Activated naive CD4-positive, alpha-beta T cell treated with anti-CD3 and anti-CD28 coated beads, Interleukin-2, amount 50 U/mL, for 72 hours (primary cell): Measurements from ENCODE around the gene CALY. TPM values are rescaled to one million over a fixed set of nuclear protein-coding genes. Genes with fewer than 3 reads are reported as not detected.
"Not testable (repeated sequence)": the region's sequence is repeated elsewhere in the genome, so short reads cannot be mapped to it uniquely, and the experiment has no call there.

Experiments used
- ATAC-seq, 2 donors: fragments of 150-1000 bp; cut with Tn5 transposase; 2 replicates each; pipeline ENCODE4 v1.10.0; 2021; ENCODE audit warnings: mild to moderate bottlenecking in 2 of 2, moderate library complexity in 2 of 2
- DNase-seq, 2 donors: peaks; one replicate each; pipeline ENCODE4 v3.0.0; 2021 to 2022; ENCODE audit warnings: low spot score in 2 of 2
- H3K27ac Mint-ChIP-seq, 2 donors: one replicate each; pipeline ENCODE4 v1.8.0; 2022; ENCODE audit warnings: mild to moderate bottlenecking in 2 of 2, mixed read lengths in 2 of 2
- H3K36me3 Mint-ChIP-seq, 2 donors: one replicate each; pipeline ENCODE4 v1.8.0; 2022; ENCODE audit warnings: mixed read lengths in 2 of 2
- H3K9me3 Mint-ChIP-seq, 2 donors: one replicate each; pipeline ENCODE4 v1.8.0; 2022; ENCODE audit warnings: mixed read lengths in 2 of 2
- total RNA-seq, 2 donors: library from RNA; stranded (reverse); gene quantifications; one replicate each; pipeline ENCODE4 v1.2.3, GENCODE V29; 2022

The CALY gene
- total RNA-seq, 2 donors from 2014 or later = not detected

DNA sequence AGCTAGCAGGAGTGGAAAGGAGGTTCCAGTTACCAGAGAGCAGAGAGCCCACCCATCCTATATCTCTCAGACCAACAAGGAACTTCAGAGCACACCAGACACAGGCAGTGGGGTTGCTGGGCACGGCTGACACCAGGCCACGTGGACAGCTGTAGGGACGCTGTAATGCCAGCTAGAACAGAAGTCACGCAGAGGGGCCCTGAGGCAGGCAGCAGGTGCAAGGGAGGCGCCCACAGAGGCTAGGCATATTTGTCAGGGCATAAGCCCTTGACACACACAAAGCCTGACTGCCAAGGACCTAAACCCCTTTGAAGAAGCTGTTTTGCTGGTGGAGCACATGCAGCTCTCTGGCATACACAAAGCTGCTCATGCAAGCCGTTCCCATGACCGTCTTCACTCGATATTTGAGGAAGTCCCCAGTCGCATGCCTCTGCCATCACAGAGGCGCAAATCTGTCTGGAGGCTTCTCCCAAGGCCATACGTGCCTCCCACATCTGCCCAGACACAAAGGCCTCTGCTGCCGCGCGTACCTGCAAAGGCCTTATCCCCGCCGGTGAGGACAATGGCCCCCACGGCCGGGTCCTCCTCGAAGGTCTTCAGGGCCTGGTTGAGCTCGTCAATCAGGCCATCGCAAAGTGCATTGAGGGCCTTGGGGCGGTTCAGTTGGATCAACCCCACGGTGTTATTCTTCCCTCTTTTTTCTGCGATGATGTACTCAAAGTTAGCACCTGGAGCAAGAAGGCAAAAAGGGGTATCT, 33.5 kb upstream of the CALY start:
- no peaks in the 10 kb centered on the region for H3K9me3 Mint-ChIP-seq
- peaks cover 0 to 6% of the 10 kb centered on the region in 2 donors for H3K36me3 Mint-ChIP-seq
- ATAC-seq (no peak), DNase-seq (no peak)
- no peak overlapping the region for H3K27ac Mint-ChIP-seq

DNA sequence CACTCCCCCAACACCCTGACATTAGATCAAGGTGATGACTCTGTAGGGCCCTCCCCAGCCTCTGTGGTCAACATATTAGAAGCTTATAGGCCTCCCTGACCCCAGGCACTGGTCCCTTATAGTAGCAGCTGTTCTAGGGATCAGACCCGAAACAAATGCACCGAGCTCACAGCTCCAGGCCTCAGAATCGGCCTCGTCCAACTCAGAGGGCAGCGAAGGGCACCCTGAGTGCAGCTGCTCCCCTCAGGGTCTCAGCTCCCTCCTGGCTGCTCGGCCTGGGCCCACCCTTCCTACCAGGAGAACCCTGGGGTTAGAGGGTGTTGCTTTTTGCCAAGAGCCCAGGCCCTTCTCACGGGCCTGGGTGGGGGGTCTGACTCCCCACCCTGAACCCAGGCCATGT, 31.5 kb upstream of the CALY start:
- no peak for DNase-seq
- H3K9me3 Mint-ChIP-seq = no peaks in the 10 kb centered on the region
- peaks cover 0 to 6% of the 10 kb centered on the region in 2 donors for H3K36me3 Mint-ChIP-seq
- no peak overlapping the region for H3K27ac Mint-ChIP-seq
- ATAC-seq = no peak

DNA sequence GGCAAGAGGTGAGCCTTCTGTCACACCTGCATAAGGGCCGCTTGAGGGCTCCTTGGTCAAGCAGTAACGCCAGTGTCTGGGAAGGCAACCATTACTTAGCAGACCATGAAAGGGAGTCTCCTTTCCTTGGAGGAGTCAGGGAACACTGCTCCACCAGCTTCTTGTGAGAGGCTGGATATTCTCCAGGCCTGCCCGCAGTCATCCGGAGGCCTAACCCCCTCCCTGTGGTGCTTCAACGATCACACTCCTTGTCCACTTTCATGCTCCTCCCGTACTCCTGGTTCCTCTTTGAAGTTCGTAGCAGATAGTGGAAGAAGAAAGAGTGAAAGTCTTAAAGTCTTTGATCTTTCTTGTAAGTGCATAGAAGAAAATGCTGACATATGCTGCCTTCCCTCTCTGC, 30.8 kb upstream of the CALY start:
- not testable (repeated sequence) for DNase-seq, H3K36me3 Mint-ChIP-seq, H3K27ac Mint-ChIP-seq, H3K9me3 Mint-ChIP-seq, ATAC-seq

GRCh38 chr10:133366751-133367150, 30.1 kb upstream of the CALY start:
- peaks cover 0 to 6% of the 10 kb centered on the region in 2 donors for H3K36me3 Mint-ChIP-seq
- no peaks in the 10 kb centered on the region for H3K9me3 Mint-ChIP-seq
- no peak overlapping the region for H3K27ac Mint-ChIP-seq
- no peak for ATAC-seq
- DNase-seq = no peak

DNA sequence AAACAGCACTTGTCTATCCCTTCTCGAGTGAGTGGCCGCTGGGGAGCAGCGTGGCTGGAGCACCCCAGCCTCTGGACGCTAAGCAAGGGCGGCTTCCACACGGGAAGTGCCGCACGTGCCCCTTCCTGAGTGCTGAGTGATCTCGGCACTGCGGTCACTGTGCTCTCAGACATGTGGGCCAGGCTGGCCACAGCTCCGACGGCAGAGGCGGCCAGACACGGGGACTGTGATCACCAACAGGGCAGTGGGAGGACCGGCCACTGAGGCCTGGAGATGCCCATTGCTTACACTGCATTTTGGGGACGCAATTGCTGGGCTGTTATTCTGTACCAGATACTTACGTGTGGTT, 29.4 kb upstream of the CALY start:
- H3K27ac Mint-ChIP-seq = no peak overlapping the region
- DNase-seq (no peak), ATAC-seq (no peak)
- no peaks in the 10 kb centered on the region for H3K9me3 Mint-ChIP-seq
- peaks cover 0 to 6% of the 10 kb centered on the region in 2 donors for H3K36me3 Mint-ChIP-seq

DNA sequence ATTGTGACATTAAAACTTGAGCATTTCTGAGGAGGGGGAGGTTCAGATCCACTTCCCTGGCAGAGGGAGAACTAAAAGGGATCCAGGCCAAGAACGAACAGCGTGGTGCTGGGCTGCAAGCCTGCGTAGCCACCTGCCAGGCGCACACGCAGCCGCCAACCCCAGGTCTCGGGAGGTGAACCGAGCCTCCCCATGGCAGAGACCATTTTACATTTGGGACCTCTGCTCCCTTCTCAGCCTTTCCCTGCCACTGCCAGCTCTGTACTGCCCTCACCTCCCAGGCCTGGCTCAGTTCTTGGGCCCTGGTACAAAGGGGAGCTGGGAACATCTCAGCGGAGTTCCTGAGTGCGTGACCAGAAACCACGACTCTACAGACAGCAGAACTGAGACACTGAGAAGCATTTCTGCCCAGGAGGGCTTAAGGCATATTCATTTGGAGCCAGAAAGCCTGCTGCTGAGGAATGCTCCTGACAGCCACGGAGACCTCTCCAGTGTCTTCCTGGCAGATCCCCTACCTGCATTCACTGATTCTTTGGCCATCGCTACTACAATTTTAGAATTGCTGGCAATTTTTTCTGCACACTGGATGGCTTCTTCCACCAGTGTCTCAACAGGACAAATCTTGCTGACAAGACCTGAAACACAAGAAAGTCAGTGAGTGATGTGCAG, 28.9 kb upstream of the CALY start:
- no peaks in the 10 kb centered on the region for H3K9me3 Mint-ChIP-seq
- DNase-seq (no peak), ATAC-seq (no peak)
- peaks cover 0 to 6% of the 10 kb centered on the region in 2 donors for H3K36me3 Mint-ChIP-seq
- no peak overlapping the region for H3K27ac Mint-ChIP-seq

DNA sequence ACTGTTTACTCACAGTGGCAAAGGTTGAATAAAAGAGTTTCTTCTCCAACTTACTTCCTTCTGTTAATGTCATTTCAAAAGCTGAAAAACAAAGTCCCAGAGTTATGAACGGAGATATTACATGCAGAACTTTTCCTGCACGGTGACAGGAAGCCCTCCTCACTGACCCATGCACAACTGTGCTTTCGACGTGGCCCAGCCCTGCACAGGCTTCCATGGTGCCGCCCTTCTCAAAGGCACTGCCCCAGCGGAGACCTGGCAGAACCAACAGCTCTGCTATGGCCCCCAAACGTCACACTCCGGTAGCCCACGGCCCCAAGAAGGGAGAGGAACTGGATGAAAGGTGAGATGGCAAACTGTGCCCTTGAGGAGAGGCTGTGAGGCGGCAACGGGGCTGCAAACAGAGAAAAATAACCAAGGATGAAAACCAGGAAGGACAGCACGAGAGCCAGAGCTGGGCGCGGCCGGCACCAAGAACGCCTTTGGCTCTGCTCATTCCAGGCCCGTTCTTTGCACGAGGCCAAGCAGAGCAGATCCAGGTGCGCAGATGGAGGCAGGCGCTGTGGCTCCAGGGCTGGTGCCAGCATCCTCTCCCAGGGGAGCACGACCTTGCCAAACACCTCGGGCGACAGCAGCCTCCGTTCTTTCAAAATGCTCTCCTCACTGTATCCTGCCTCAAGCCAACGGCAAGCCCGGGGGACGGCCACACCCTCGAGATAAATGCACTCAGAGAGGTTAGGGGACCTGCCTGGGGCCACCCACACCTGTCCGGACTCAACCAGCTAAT, 28.1 kb upstream of the CALY start:
- H3K27ac Mint-ChIP-seq = no peak overlapping the region
- ATAC-seq (no peak), DNase-seq (no peak)
- no peaks in the 10 kb centered on the region for H3K9me3 Mint-ChIP-seq
- H3K36me3 Mint-ChIP-seq = peaks cover 0 to 6% of the 10 kb centered on the region in 2 donors

- peaks cover 0 to 2% of the 10 kb centered on the region in 2 donors for H3K36me3 Mint-ChIP-seq
These were observed 26.1 kb upstream of the CALY start for GRCh38 chr10:133362846-133363245.

GRCh38 chr10:133361773-133362441, 25.2 kb upstream of the CALY start:
- ATAC-seq = no peak
- no peak for DNase-seq
- Mint-ChIP-seq H3K36me3 (no peaks in the 10 kb centered on the region), H3K27ac (peak overlapping the region in 1 of 2 donors; percentile 10), H3K9me3 (no peaks in the 10 kb centered on the region)

More at GRCh38 chr10:133362846-133363245, 26.1 kb upstream of the CALY start:
- ATAC-seq (no peak), DNase-seq (no peak)
- no peaks in the 10 kb centered on the region for H3K9me3 Mint-ChIP-seq
- H3K27ac Mint-ChIP-seq = no peak overlapping the region

DNA sequence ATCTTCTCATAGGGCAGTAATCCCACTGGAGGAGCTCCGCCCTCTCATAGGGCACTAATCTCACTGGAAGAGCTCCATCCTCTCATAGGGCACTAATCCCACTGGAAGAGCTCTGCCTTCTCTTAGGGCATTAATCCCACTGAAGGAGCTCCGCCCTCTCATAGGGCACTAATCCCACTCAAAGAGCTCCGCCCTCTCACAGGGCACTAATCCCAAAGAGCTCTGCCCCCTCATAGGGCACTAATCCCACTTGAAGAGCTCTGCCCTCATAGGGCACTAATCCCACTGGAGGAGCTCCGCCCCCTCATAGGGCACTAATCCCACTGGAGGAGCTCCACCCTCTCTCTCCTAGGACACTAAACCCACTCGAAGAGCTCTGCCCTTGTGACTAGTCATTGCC, 24.5 kb upstream of the CALY start:
- Mint-ChIP-seq H3K27ac (no peak overlapping the region), H3K36me3 (no peaks in the 10 kb centered on the region), H3K9me3 (no peaks in the 10 kb centered on the region)
- no peak for DNase-seq
- ATAC-seq = no peak

DNA sequence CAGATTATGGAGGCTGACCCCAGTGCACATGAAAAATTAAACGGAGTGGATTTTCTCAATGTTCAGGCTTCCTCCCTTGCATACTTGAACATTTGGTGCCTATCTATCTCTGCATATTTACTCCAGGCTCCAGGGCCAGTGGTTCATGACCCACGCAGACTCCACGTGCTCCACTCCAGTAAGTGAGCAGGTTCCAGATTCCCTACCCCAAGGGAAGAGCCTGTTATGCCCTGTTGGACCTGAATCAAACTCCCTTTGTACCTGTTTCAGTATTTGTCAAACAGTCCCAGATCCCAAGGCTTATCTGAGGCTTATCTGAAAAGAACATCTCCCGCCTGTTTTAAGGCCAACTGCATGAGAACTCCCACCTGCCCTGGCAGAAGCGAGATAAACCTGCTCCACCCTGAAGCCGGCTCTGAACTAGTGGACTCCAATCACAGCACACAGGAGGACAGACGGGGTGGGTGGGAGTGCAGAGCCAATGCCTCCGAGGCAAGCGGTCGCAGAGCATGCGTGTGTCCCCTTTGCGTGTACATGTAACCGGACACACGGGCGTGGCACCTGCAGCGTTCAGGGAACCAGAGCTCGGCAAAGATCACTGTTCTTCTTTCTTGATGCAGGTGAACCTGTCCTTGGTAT, 23.4 kb upstream of the CALY start:
- no peaks in the 10 kb centered on the region for H3K9me3 Mint-ChIP-seq
- no peak for ATAC-seq
- no peak for DNase-seq

DNA sequence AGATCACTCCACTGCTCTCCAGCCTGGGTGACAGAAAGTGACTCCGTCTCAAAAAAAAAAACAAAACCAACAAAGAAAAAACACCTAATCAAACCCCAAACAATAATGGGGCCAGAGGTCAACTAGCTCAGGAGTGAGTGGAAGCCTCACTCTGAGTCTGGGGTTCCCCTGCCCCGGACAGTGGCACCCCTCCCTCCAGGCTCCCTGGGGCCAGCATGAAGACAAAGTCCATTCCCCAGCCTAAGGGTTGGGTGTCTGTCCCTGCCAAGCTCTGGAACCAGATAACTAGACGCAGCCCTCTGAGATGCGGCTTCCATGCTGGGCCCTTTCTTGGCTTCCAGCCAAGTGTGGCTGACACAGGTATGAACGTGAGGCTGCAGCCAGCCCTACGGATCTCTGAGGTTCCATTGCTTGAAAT, 22.9 kb upstream of the CALY start:
- DNase-seq (no peak), ATAC-seq (no peak)
- H3K36me3 Mint-ChIP-seq = no peaks in the 10 kb centered on the region
- H3K27ac Mint-ChIP-seq = no peak overlapping the region
- no peaks in the 10 kb centered on the region for H3K9me3 Mint-ChIP-seq

More for the DNA sequence above, 23.4 kb upstream of the CALY start:
- no peak overlapping the region for H3K27ac Mint-ChIP-seq
- H3K36me3 Mint-ChIP-seq = no peaks in the 10 kb centered on the region

DNA sequence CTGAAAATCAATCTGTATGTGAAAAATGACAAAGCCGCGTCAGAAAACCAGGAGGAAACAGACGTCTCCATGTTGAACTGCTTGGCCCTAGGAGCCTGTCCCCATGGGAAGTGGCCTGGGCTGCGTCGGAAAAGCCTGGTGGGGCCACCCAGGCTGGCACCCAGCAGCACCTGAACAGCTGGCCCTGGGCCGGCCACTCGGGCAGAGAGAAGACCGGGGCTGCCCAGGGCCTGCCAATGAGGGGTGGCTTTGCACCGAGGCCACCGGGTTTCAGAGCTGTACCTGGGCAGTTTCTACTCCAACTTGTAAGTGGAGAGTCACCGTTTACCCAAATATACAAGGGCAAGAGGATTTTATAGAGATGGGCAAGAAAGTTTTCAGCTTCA, 22.2 kb upstream of the CALY start:
- DNase-seq (no peak), ATAC-seq (no peak)
- Mint-ChIP-seq H3K27ac (no peak overlapping the region), H3K36me3 (no peaks in the 10 kb centered on the region), H3K9me3 (no peaks in the 10 kb centered on the region)

DNA sequence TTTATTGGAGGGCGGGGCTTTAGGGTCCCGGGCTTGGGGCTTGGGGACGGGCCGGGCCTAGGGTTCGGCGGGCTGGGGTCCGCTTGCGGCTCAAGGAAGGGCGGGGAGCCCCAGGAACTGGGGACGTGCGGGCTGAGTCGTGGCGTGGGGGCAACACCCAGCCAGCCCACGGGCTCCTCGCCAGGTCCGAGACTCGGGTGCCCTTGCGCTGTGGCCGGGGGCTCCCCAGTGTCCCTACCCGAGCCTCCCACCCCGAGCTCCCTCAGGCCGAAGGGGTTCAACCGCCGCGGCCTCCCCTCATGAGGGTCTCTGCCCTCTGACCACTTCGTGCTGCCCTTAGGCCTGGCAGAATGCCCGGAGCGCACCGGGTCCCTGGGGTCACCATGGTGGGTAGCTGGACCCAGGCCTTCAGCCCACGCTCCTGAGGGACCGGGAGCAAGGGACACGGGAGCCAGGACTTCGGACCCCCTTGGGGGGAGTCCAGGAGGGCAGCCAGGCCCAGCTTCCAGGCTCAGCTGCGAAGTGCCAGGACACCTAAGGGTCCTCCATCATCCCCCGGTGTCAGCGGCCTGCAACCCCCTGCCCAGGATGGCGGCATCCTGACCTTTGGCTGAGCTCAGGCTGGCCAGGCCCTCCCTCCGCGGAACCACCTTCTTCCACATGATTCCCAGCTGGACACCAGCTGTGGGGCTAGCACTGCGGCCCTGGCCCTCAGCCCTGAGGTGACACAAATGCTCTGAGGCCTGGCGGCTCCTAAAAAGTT, 21.6 kb upstream of the CALY start:
- ATAC-seq (no peak), DNase-seq (peak in 1 of 2 donors; percentile 17)
- Mint-ChIP-seq H3K9me3 (no peaks in the 10 kb centered on the region), H3K27ac (no peak overlapping the region), H3K36me3 (no peaks in the 10 kb centered on the region)

DNA sequence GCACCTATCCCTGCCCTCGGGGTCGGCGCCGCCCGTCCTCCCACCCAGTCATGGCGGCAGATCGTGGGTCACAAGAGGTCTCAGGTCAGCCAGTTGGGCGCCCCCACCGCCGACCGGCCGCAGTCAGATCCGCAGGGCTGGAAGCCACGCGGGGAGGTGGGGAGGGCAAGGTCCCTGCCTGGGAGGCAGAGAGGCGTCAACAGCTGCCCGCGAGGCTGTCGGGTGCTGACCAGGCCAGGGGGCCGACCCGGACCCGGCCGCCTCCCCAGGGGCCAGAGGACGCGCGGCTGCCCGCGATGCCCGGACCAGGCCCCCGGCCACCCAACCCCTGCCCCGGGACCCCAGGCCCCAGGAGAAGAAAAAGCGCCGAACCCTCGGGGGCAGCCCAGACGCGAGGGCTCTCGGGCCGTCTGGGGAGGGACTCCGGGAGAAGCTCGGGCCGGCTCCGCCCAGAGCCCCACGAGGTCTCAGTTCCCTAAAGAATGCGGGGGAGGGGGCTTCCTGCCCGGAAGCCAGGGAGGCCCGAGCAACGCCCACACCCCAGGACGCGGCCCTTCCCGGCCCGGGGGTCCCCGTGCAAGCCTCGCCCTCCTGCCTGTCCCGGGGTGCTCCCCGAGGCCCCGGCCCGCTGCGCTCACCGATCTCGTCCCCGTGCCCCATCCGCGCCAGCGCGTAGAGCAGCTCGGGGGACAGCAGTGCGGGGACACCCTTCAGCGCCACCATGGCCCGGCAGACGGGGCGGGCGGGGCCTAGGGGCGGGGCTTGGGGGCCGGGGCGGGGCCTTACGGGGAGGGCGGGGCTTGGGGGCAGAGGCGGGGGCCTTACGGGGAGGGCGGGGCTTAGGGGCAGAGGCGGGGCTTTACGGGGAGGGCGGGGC, 20.8 kb upstream of the CALY start, which contains the start of gene FUOM:
Gene FUOM (minus strand): TSS at position 735 of the 877 bp plus-strand sequence. CDS start 12 bp downstream, at position 723.
- no peaks in the 10 kb centered on the region for H3K9me3 Mint-ChIP-seq
- H3K36me3 Mint-ChIP-seq = no peaks in the 10 kb centered on the region
- DNase-seq (peak; percentile 71 to 86), ATAC-seq (peak; percentile 85 to 89)
- H3K27ac Mint-ChIP-seq = peak within 1 kb of the TSS in 1 of 2 donors; percentile 68
